ENCODE measurements around the gene WDR1.

WDR1 gene

DNA sequence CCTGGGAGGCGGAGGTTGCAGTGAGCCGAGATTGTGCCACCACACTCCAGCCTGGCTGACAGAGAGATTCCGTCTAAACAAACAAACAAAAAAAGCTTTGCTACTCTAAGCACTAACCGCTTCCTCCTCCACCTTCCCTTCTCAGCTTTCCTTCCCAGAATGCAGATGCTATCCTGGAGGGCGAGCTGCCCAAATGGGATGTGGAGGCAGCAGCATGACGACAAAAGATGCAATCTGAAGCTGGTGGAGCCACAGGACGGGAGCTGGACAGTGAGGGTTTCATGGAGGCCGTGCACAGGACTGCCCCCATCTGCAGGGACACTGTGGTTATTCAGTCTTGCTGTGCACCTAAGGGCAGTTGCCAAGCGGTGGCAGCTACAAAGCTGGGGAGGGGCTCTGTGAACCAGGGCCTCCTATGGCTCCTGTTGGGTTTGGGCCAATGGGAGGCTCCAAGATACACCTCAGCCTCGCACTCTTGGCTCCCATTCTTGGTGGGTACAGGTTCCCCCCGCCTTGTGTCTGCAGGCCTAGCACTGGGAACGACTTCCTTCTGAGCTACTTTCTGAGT lies 47.4 kb downstream of the WDR1 start:
- DNase-seq (ENCODE audit: low spot score) = no peak

DNA sequence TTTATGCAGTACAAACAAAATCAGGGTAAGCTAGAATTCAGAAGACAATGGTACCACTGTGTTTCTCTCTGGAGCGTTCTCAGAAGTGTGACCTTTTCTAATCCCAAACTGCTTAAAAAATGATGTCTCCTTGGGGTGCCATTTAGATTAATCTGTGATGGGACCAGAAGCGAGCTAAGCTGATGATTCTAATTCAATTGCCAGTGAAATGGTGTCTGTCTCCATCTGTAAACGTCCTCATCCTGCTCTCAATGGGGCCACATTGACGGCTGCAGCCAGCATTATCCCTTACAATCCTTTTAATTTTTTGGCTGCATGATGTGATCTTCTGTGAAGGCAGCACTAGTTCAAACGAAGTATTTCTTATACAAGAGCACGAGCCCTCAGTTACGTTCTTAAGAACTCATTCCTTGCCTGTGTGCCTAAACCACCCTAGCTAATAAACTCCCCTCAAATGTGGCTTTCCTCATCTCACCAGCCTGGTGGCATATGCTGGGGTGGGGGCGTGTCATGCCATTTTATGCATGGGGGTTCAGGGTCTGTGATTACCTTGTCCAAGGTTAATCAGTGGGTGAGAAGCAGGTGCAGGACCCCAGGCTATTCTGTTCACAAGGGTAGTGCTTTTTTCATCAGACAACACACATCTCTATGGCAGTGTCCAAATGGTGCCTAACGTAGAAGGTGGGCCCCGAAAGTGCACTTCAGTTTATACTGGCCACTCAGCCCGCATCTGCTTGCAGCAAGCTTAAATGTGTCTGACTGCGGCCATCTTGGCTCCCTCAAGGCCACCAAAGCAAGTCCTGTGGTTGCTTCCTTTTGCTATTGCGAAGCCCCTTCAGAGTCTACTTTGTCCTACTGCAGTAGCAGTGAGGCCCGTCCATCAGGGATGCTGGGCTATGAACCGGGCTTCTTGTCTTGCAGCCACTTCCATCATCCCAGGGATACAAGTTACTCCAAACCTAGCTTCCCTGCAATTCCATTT lies 49.6 kb downstream of the WDR1 start:
- DNase-seq (ENCODE audit: low spot score) = no peak

DNA sequence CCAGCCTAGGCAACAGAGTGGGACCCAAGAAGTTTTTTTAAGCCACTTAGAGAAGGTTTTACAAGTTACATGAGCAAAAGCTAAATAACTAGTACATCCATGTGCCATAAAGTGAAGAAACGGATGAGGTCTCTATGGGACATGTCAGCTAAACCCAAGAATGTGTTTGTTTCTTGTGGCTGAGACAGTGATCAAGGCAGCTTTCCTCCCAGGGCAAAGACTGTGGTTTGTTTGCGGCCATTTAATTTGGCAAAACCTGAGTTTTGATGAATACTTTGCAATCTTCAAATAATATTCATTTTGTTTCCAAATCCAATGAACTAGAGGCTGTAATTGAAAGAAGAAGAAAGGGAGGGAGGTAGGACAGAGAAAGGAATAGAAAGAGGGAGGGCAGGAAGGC lies 50.4 kb downstream of the WDR1 start:
- DNase-seq (ENCODE audit: low spot score) = no peak

DNA sequence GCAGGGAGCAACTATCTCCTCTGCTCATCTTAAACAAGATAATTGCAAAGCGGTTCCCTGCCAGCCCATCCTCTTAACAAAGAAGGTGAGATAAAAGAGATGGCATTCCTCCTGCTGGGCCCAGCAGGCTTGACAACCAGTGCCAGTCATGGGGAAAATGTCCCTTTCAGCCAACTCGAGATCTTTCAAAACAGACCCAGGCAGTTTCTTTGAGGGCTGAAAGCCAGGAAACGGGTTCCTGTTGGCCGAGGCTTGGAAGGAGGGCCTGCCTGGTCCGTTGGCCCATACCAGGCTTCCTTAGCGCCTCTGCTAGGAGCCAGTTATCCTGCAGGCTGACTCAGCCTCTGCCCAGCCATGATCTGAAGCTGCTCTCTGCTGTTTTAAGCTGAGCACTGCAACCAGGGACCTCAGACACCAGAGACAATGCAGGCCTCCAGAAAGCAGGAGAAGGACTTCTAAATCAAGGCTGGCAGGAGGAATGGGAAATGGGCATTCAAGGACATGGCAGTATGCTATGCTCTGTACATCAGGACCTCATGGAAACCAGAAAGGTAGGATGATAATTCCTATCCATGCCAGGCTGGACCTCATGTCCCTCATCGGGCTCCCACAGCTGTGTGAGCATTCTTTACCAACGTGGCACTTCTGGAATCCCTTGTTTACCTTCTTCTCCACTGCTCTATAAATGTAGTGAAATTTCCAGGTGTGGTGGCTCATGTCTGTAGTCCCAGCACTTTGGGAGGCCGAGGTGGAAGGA lies 52.9 kb downstream of the WDR1 start:
- DNase-seq (ENCODE audit: low spot score) = peak; percentile 24

DNA sequence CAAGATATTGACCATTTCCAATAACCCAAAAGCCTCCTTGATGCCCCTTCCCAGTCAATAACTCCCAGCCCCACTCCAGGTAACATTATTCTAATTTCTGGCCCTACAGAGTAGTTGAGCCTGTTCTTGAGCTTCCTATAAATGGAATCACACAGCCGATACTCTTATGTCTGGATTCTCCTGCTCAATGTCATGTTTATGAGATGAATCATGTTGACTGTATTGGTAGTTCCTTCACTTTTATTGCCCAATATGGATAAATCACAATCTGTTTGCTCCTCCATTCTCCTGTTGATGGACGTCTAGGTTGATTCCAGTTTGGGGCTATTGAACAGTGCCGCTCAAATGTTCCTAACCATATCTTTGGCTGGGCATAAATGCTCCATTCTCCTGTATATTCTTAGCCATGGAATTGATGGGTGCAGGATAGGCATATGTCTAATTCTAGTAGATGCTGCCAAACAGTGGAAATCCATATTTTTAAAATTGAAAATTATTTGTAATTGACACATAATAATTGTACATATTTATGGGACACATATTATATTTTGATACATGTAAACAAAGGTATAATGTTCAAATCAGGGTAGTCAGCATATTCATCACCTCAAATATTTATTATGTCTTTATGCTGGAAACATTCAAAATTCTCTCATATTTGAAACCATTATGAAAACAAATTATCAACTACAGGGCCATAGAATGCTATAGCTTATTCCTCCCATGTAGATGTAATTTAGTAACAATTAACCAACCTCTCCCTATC lies 54.8 kb downstream of the WDR1 start:
- no peak for DNase-seq (ENCODE audit: low spot score)

DNA sequence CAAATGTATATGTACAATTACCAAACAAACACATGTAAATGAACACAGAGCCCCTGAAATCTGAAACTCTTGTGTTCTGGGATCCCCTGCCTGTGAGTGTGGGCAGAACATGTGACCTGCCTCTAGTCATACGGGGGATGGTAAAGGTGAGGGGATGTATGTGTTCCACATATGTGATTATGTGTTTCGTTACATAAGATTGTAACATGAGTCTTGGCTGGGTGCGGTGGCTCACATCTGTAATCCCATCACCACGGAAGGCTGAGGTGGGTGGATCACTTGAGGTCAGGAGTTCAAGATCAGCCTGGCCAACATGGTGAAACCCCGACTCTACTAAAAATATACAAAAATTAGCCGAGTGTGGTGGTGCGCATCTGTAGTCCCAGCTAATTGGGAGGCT lies 58.2 kb downstream of the WDR1 start:
- DNase-seq (ENCODE audit: low spot score) = no peak

DNA sequence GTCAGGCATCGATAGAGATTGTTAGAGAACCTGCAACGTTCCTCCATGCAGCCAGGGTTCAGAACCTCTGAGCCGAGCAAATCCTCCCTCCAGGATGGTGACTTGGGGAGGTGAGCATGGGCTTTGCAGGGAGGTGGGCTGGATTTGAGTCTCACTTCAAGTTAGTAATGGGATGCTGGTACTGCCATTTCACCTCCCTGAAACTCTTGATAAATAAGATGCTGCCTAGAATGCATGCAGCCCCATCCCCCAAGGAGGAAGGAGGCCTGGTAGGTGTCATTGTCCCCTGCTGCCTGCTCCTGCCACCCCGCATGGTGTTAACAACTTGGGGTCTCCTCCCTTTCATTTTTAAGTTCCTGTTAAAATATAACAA lies 59.6 kb downstream of the WDR1 start:
- no peak for DNase-seq (ENCODE audit: low spot score)

DNA sequence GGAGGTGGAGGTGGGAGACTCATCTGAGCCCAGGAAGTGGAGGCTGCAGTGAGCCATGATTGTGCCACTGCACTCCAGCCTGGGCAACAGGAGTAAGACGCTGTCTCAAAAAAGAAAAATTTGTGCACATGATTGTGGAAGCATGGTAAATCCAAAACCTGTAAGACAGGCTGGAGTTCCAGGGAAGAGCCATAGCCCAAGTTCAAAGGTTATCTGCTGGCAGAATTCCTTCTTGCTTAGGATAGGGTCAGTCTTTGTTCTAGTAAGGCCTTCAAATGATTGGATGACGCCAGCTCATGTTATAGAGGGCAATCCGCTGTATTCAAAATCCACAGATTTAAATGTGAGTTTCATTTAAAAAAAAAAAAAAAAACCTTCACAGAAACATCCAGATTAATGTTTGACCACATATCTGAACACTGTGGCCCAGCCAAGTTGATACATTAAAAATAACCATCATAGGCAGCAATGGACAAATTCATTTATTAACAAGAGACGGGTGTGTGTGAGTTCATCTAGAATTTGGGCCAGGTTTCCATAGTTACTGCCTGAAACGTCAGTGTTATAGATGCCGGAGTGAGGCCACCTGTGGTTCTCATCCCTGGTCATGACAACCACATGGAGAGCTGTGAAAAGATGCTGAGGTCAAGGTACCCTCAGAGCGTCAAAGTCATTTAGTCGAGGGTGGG lies 60.1 kb downstream of the WDR1 start:
- no peak for DNase-seq (ENCODE audit: low spot score)

DNA sequence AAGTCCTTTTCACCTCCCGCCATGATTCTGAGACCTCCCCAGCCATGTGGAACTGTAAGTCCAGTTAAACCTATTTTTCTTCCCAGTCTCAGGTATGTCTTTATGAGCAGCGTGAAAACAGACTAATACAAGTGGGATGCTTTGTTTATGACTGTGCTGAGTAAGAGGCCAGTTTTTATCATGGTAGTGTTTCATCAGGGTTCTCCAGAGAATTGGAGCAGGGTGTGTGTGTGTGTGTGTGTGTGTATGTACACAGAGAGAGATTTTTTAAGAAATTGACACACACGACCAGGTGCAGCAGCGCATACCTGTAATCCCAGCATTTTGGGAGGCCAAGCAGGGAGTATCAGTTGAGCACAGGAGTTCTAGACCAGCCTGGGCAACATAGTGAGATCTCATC lies 60.7 kb downstream of the WDR1 start:
- no peak for DNase-seq (ENCODE audit: low spot score)

DNA sequence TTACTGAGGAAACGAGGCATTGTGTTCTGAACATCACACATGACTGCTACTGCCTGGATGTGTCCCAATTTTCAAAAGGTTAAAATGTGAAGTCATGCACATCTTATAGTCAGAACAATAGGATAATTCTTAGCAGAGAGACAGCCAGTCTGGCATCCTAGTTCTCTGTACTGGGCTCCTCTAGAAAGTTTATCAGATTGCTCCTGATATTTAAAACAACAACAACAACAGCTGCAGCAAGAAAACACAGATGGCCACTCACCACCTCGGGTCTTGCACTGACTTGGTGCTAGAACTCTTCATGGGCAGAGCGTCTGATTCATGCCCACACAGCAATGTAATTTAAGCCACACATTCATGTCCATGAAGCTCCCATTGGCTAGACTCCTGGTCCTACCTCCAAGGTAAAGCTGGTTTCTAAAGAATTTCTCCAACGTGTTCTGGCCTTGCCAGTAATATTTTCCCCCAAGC lies 62.0 kb downstream of the WDR1 start:
- DNase-seq (ENCODE audit: low spot score) = no peak

DNA sequence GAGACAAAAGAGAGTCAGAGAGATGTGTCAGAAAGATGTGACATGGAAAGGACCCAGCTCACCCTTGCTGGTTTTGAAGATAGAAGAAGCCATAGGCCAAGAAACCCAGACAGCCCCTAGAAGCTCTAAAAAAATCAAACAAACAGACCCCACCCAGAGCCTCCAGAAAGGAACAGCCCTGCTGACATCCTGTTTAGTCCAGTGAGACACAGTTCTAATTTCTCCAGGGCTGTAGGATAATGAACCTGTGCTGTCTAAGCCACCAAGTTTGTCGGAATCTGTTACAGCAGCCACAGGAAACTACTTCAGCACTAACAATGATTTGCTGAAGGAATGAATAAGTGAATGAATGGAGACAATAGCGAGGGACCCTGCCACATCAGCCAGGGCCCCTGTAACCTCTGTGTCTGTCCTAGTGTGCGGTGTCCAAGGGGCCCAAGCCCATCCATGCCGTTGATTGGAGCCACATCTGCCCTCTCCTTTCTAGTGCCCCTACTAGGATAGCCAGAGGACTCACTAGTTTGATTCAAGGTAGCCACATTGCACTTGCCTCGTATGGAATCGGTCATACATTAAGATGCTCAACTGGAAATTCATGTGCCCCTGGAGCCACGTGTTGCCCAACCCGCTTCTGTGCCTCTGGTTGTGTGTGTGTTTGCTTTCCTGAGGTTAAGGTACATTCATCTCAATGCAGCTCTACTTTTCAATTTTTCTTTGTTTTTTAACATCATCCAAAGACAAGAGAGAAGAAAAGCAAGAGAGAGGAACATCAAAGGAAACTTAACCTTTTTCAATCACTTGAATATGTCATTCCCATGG lies 62.8 kb downstream of the WDR1 start:
- DNase-seq (ENCODE audit: low spot score) = no peak

DNA sequence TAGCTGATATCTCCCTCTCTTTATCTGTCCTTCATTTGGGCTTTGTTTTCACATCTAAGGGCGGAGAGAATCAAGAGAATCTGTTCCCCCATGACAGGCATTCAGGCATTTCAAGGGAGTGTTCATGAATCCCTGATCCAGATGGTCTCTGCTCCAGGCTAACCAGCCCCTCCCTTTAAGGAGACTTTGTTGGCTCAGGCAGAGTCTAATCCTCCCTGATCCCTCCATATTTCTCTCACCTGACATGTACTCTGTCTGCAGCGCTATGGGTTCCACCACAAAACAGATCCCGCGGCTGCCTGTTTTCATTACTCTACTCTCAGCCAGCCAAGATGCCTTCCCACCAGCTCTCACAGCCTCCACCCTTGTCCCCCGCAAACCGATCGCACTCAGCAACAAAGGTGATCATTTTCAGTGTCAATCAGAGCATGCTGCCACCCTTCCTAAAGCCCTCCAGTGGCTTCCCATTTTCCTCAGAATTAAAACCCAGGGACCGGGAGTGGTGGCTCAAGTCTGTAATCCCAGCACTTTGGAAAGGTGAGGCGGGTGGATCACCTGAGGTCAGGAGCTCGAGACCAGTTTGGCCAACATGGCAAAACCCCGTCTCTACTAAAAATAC lies 65.0 kb downstream of the WDR1 start:
- no peak for DNase-seq (ENCODE audit: low spot score)

DNA sequence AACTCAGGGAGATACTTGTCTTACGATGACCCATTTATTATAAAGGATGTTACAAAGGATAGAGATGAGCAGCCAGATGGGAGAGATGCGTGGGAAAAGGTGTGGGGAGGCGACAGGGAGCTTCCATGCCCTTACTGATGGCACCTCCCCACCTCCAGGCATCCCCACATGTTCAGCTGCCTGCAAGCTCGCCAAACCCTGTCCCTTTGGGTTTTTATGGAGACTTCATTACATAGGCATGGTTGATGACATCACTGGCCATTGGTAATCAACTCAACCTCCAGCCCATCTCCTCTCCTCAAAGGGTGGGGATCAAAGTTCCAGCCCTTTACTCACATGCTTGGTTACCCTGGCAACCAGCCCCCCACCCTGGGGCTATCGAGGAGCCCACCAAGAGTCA lies 65.9 kb downstream of the WDR1 start:
- no peak for DNase-seq (ENCODE audit: low spot score)

DNA sequence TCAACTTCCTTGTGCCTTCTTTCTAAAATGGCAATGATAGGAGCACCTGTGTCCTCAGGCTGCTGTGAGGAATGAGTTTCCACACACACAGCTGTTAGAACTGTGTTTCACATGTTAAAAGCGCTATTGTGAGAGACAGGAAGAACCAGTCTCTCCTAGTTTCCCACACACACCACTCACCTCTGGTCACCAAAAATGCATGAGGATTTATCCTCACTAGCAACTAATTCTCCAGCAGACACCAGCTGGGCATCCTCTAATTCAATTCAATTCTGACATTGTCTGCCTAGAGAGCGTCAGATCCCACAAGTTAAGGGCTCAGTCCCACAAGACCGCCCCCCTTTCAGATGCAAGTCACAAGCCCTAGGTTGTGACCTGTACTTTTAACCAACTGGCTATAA lies 66.3 kb downstream of the WDR1 start:
- no peak for DNase-seq (ENCODE audit: low spot score)

DNA sequence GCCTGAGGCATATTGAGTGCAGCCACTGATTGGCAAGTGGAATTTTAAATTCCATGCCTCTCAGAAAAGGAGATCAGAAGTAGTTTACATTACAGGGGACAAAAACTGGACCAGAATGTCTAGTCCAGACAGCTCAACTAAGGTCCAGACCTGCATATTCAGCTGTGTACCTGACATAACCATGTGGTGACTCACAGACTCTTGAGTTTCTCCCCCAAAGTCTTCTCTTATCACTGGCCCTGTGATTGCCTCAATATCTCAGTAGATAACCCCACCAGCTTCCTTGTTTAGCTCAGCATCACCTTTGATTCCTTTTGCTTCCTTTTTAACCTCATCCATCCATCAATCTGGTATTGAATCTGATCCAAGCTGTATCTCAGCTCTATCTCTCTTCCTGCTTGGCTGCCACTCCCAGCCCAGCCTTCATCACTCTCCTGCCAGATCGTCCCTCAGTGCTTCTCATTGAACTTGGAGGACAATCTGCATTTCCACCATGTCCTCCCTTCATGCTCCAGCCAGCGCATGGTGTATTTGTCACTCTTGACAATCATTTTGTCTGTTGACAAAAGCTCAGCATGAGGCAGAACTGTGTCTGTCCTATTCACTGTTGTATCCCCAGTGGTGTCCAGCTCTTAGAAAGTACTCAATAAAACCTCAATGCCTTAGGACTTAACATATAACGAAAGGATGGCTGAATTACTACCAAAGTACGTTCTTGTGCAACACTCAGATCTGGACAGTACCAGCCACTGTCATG lies 67.5 kb downstream of the WDR1 start:
- DNase-seq (ENCODE audit: low spot score) = no peak

DNA sequence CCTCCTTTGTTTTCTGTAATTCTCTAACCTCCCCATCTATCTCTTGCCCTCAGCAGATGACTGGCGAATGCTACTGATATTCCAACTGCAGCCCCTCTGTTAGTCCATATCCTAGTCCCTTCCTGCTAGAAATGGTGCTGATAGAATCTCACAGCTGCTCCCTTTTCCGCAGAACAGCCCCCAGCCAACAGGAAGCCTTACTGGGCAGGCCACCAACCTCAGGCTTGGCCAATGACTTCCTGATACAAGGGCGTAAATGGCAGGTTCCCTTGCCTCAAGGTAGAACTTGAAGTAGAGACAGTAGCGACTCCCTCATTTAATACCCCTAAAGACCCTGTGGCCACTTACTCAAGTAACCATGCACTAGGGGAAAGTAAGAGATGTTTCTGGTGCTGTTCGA lies 68.6 kb downstream of the WDR1 start:
- no peak for DNase-seq (ENCODE audit: low spot score)

DNA sequence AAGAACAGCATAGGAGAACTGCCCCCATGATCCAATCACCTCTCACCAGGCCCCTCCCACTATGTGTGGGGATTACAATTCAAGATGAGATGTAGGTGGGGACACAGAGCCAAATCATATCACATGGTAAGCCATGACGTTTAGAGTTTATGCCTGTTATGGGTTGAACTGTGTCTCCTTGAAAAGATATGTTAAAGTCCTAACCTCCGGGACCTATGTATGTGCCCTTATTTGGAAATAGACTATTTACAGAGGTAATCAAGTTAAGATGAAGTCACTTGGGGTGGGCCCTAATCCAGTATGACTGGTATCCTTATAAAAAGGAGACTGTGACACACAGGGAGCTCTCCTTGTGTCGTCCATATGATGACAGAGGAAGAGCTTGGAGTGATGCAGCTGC lies 70.1 kb downstream of the WDR1 start:
- DNase-seq (ENCODE audit: low spot score) = no peak

DNA sequence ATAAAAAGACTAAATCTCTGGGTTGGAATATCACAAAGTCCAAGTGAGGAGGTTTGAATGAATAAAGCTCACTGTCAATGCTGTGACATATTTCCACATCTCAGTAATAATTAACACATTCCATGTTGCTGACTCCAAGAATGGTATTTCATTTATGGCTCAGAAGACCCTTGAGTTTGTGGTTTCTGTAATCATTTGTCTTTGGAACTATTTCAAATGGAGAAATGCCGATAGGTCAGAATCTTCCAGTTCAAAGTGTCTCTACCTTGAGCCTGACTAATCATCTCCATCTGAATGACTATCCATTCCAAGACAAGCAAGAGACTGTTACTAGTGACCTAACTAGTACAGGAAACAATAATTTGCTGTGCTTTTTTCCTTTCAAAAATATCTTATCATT lies 71.1 kb downstream of the WDR1 start:
- DNase-seq (ENCODE audit: low spot score) = no peak

DNA sequence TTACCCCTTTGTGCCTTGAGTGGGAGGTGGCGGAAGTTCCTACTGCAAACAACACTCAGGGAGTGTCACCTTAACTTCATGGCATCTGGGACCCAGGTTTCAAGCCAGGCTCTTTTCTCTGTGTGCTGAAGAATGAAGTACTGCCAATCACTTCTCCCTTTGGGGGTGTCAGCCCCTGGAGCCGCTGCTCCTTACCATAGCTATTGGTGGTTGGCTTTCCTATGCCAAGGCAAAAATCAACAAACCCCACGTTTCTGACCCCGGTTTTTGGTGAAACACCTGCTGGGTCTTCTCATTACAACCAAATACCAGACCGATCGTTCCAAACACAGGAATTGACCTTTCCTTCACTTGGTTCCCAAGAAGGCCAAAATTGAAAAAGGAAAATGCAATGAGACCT lies 75.6 kb downstream of the WDR1 start:
- no peak for DNase-seq (ENCODE audit: low spot score)

All from RKO (cell line).